Measurements from ENCODE around the gene MRPL51.

DNA sequence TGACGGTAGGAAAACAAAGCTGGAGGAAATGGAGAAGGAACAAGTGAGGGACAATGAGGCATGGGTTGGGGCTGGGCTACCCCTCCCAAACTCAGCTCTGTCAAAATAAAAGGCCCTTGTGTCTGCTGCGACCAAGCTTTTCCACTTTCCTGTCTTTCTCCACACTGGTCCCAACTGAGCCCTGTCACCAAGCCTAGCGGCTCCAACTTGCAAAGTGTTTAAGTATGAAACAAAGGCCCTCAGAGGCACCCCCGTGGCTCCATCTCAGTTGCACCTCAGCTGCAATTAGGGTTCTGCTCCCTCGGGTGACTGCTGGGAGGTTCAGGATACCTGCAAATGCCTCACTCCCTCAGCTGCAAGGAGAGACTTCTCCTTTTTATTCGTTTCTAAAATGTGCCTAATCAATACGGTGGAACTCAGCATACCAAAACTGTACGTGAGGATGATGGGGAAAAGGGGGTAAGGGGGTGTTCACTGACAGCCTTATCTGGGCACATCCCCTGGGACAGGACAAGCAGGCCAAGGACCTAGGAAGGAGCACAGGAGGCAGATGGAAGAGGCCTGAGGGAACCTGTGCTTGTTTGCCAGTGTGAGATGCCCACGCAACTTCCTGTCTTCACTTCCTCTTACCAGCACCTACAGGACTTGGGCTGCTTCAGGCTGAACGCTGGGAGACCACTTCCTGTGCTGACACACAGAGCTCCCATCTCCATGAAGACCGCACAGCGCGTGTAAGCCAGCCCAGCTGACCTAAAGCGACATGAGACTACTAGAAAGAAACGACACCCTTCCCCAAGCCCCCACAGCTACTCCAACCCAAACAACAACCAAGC is 31.4 kb downstream of the MRPL51 start:
- TF ChIP-seq, protein P1, sequence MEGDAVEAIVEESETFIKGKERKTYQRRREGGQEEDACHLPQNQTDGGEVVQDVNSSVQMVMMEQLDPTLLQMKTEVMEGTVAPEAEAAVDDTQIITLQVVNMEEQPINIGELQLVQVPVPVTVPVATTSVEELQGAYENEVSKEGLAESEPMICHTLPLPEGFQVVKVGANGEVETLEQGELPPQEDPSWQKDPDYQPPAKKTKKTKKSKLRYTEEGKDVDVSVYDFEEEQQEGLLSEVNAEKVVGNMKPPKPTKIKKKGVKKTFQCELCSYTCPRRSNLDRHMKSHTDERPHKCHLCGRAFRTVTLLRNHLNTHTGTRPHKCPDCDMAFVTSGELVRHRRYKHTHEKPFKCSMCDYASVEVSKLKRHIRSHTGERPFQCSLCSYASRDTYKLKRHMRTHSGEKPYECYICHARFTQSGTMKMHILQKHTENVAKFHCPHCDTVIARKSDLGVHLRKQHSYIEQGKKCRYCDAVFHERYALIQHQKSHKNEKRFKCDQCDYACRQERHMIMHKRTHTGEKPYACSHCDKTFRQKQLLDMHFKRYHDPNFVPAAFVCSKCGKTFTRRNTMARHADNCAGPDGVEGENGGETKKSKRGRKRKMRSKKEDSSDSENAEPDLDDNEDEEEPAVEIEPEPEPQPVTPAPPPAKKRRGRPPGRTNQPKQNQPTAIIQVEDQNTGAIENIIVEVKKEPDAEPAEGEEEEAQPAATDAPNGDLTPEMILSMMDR (IDR thresholded peaks at IDR 0.05; ENCODE audit: low read depth, low read length): no peak
- no peak for TF ChIP-seq EZH2phosphoT487 (IDR thresholded peaks at IDR 0.05; ENCODE audit: low read depth)
